Upper lobe of right lung (tissue), 1 donor: ENCODE measurements around the gene NSD1. TPM values are rescaled to one million over a fixed set of nuclear protein-coding genes. Genes with fewer than 3 reads are reported as not detected.

Experiments
- ATAC-seq: fragments of 200-7000 bp; cut with Tn5 transposase; one replicate; pipeline ENCODE4 v1.9.1; 2020; ENCODE audit warnings: mild to moderate bottlenecking, moderate library complexity
- DNase-seq: peaks from one replicate; pipeline ENCODE4 v3.0.0-alpha.2; 2020
- H3K27ac ChIP-seq: fragments of 200-600 bp; one replicate; pipeline ENCODE4 v1.8.0; 2022
- H3K27me3 ChIP-seq: fragments of 200-600 bp; one replicate; pipeline ENCODE4 v1.8.0; 2022; ENCODE audit warnings: mild to moderate bottlenecking
- H3K36me3 ChIP-seq: fragments of 200-600 bp; one replicate; pipeline ENCODE4 v1.8.0; 2022
- H3K4me1 ChIP-seq: fragments of 200-600 bp; one replicate; pipeline ENCODE4 v1.8.0; 2022
- H3K4me3 ChIP-seq: fragments of 200-600 bp; one replicate; pipeline ENCODE4 v1.8.0; 2022; ENCODE audit warnings: mild to moderate bottlenecking
- H3K9me3 ChIP-seq: fragments of 200-600 bp; one replicate; pipeline ENCODE4 v1.8.0; 2022
- intact Hi-C: fragments of 100-400 bp; cut with DNase I; formaldehyde crosslinking; loops from one replicate; pipeline ENCODE4 v1.11.0; 2022
- total RNA-seq: library from RNA; stranded (reverse); fragmentation: NEBNext Ultra II Directional; extraction: Animal tissue kit (Norgen Biotek cat#: 25700); gene quantifications from one replicate; pipeline ENCODE4 v1.2.1, GENCODE V29; 2021
- TF ChIP-seq, protein P1 (sequence below): fragments of 200-600 bp; IDR thresholded peaks from one replicate; pipeline ENCODE4 v1.8.0; 2022; ENCODE audit warnings: antibody characterized with exemption
- donor health status: DM: no; HTN: yes; CAD: no; lungs with severe emphysema.

The NSD1 gene
- total RNA-seq, 1 donor from 2014 or later = 67.7 TPM

DNA sequence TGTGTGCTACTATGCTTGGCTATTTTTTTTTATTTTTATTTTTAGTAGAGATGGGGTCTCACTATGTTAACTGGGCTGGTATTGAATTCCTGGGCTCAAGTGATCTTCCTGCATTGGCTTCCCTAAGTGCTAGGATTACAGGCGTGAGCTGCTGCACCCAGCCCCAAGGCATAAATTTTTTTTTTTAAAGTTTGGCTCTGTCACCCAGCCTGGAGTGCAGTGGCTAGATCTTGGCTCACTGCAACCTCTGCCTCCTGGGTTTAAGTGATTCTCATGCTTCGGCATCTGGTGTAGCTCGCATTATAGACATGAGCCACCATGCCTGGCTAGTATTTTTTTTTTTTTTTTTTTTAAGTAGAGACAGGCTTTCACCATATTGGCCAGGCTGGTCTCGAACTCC is 99.6 kb downstream of the NSD1 start:
- Histone ChIP-seq H3K36me3 (peaks cover 43% of the 10 kb centered on the region), H3K27ac (no peak overlapping the region), H3K4me1 (no peaks in the 10 kb centered on the region), H3K27me3 (no peaks in the 10 kb centered on the region), H3K9me3 (no peaks in the 10 kb centered on the region), H3K4me3 (no peak overlapping the region)
- TF ChIP-seq, protein P1, sequence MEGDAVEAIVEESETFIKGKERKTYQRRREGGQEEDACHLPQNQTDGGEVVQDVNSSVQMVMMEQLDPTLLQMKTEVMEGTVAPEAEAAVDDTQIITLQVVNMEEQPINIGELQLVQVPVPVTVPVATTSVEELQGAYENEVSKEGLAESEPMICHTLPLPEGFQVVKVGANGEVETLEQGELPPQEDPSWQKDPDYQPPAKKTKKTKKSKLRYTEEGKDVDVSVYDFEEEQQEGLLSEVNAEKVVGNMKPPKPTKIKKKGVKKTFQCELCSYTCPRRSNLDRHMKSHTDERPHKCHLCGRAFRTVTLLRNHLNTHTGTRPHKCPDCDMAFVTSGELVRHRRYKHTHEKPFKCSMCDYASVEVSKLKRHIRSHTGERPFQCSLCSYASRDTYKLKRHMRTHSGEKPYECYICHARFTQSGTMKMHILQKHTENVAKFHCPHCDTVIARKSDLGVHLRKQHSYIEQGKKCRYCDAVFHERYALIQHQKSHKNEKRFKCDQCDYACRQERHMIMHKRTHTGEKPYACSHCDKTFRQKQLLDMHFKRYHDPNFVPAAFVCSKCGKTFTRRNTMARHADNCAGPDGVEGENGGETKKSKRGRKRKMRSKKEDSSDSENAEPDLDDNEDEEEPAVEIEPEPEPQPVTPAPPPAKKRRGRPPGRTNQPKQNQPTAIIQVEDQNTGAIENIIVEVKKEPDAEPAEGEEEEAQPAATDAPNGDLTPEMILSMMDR = no peak
- no peak for DNase-seq
- ATAC-seq = no peak
- intact Hi-C loops = no loop called here

DNA sequence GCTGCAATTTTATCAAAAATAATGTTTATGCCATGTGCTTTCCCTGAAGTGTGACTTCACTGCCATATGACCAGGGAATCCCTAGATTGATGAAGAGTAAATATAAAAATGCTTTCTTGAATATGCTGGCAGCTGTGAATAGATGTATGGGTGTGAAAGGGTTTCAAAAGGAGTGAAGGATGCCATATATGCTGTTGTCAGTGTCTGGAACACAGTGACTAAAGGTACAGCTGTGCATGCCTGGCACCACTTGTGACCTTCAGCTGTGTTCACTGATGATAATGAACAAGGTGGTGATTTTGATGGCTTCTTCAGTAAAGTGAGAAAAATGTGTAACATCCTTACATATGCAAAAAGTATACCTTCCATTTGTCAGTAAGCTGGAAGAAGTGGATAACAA is 100.2 kb downstream of the NSD1 start:
- Histone ChIP-seq H3K9me3 (no peaks in the 10 kb centered on the region), H3K27me3 (no peaks in the 10 kb centered on the region), H3K27ac (no peak overlapping the region), H3K36me3 (peaks cover 49% of the 10 kb centered on the region), H3K4me1 (no peaks in the 10 kb centered on the region), H3K4me3 (no peak overlapping the region)
- DNase-seq (no peak), ATAC-seq (no peak)
- intact Hi-C loops = no loop called here
- TF ChIP-seq, protein P1 = no peak

DNA sequence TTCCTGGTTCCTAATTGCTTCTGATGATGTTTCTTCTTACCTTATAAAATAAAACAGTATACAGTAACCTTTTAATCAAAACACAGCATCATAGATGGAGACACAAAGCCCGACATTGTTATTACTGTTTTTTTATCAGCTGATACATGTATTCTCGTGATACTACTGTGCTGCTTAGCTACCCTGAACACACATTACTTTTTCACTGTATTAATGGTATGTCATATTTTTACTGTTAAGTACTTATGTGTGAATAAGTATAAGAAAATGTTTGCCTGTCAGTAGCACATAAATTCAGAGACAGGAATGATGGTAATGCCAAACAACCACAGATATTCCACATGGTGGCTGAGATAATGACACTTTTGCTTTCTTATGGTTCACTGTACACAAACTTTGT is 101.3 kb downstream of the NSD1 start:
- no peak overlapping the region for H3K27ac ChIP-seq
- peaks cover 57% of the 10 kb centered on the region for H3K36me3 ChIP-seq
- no peaks in the 10 kb centered on the region for H3K27me3 ChIP-seq
- H3K4me1 ChIP-seq = no peaks in the 10 kb centered on the region
- DNase-seq (no peak), ATAC-seq (no peak)
- TF ChIP-seq, protein P1 = no peak
- intact Hi-C loops = no loop called here
- no peaks in the 10 kb centered on the region for H3K9me3 ChIP-seq
- no peak overlapping the region for H3K4me3 ChIP-seq

DNA sequence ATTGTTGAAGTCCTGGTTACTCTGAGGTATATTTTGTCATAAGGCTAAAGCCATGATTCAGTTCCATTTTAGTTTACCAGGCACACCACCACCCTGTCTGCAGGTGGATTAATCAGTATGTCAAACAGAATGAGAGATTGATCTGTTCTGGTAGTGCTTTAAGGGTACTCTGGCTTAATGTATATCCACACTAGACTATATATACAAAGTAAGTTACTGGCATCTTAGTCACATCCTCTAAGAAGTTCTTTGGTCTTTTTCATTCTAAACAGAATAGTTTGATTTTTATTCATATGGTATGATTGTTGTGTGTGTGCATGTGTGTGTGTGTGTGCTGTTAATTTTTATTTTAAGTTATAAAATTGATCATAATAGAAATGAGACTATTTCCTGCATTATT is 108.2 kb downstream of the NSD1 start:
- Histone ChIP-seq H3K27ac (no peak overlapping the region), H3K4me3 (no peak overlapping the region), H3K4me1 (no peaks in the 10 kb centered on the region), H3K9me3 (no peaks in the 10 kb centered on the region), H3K36me3 (peaks cover 89% of the 10 kb centered on the region), H3K27me3 (no peaks in the 10 kb centered on the region)
- intact Hi-C loops = no loop called here
- DNase-seq (no peak), ATAC-seq (no peak)
- TF ChIP-seq, protein P1 = no peak

DNA sequence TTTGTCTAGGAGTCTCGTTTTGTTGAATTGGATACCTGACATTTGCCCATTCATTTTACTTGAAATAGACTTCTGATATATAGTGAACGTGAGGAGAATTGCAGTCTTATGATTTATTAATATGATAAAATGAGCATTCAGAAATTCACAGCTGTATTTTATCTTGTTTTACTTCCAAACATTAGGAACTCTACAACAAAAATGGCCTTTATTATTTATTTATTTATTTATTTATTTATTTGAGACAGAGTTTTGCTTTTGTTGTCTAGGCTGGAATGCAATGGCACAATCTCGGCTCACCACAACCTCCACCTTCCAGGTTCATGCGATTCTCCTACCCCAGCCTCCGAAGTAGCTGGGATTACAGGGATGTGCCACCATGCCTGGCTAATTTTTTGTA is 108.7 kb downstream of the NSD1 start:
- no peak for ATAC-seq
- Histone ChIP-seq H3K27ac (no peak overlapping the region), H3K9me3 (no peaks in the 10 kb centered on the region), H3K4me3 (no peak overlapping the region), H3K4me1 (no peaks in the 10 kb centered on the region), H3K36me3 (peaks cover 89% of the 10 kb centered on the region), H3K27me3 (no peaks in the 10 kb centered on the region)
- intact Hi-C loops = no loop called here
- TF ChIP-seq, protein P1 = no peak
- no peak for DNase-seq
